NK-92 (cell line): ENCODE measurements around the gene ETF1.
"Not testable (repeated sequence)": the region's sequence is repeated elsewhere in the genome, so short reads cannot be mapped to it uniquely, and the experiment has no call there.

Experiments
- DNase-seq: peaks from one replicate; lab custom pipeline; 2025; ENCODE audit not compliant: unreplicated experiment; lab: John Stamatoyannopoulos, UW

ETF1 gene

GRCh38 chr5:138529812-138530211 lies 13.2 kb downstream of the ETF1 start:
- no peak for DNase-seq

- no peak for DNase-seq
These were observed 14.1 kb downstream of the ETF1 start for GRCh38 chr5:138528744-138529469.

DNA sequence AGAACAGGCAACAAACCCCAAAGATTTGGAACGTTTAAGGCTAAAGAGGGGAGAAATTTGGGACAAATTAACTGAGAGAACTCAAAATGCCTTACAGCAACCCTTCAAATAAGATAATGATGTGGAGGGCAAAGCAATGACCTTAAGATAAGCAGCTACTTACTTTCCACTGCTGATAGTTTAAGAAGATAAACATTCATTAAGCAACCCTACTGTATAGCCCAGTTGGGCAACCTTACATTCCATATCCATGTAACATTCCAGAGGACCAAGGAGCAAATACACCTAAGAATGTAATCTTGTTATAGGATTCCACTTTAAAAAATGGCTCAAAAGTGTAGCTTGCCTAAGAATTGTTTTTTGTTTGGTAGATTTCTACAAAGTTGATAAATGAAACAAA lies 14.8 kb downstream of the ETF1 start:
- no peak for DNase-seq

DNA sequence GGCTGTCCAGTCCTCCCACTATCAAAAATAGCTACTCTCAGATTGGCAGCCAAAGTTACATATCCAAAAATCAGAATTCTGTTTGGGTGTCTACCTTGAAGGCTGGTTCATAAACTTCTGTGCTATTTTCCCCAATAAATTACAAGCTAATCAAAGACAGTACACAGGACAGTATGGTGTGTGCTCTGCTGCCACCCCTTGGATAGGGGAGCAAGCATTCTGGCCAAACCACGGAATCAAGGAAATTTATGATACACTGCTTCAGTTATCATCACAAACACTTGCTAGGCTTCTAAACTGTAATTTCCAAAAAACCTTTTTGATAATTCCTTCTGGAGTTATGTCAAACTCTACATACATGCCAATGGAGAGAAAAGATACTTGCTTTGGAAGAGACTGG lies 15.9 kb downstream of the ETF1 start:
- no peak for DNase-seq

GRCh38 chr5:138523406-138523805 lies 19.6 kb downstream of the ETF1 start:
- DNase-seq = no peak

DNA sequence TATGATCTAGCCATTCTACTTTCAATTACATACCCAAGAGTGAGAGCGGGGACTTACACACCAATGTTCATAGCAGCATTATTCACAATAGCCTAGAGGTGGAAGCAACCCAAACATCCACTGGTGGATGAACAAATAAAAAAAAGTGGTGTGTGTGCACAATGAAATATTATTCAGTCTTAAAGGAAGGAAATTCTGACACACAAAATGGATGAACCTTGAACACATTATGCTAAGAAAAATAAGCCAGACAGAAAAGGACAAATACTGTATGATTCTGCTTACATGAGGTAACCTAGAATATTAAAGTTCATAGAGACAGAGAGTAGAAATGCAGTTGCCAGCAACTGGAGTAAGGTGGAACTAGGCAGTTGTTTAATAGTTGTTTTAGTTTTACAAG lies 22.1 kb downstream of the ETF1 start:
- no peak for DNase-seq

DNA sequence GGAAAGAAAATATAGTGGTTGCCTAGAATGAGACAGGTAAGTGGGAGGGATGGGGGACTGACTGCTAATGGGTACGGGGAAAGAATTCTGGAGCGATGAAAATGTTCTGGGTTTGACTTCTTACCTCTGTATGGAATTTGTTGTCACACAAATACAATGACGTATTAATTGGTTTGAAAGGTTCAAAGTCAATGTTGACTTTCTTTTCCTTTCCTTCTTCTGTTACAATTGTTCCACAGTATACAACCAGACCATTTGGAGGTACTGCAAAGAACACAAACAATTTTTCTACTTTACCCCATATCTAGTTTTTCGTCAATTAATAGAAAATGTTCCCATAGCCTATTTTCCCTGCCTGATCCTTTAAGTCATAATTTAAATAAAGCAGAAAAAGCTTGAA lies 25.6 kb downstream of the ETF1 start:
- no peak for DNase-seq

DNA sequence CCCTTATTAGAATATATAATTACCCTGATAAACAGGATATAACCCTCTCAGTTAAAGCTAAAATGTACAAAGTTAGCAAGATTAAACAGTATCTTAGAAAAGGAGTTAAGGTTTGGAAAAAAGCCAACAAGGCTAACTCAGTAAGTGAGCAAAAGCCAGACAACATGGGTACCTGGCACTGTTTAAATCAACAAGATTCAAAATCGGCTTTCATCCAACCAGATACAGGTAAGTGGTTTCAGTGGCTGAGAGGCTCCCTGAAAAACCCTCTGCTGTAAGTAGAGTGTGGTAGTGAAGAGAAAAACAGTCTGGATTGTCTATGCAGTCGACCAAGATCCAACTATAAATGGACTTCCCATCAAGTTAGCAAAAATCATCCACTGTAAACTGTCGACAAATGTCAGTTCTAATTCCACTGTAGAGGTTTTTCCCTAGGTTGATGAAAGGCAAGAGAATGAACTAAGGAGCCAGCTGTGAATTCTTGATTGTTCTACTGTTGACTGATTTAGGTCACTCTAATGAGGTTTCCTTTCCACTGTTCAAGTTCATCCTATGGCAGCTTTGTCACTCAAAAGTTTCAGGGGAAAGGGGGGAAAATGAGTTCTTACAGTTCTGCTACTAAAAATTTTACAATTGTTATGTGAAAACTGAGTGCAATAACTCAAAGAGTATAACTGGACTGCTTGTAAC lies 27.3 kb downstream of the ETF1 start:
- DNase-seq = no peak

DNA sequence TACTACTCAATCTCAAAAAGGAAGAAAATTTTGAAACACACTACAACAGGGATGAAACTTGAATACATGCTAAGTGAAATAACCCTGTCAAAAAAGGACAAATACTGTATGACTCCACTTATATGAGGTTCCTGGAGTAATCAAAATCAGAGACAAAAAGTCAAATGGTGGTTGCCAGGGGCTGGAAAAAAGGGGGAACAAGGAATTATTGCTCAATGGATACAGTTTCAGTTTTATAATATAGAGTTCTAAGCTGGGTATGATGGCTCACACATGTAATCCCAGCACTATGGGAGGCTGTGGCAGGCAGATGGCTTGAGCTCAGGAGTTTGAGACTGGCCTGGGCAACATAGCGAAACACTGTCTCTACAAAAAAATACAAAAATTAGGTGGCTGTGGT lies 29.0 kb downstream of the ETF1 start:
- no peak for DNase-seq

GRCh38 chr5:138508958-138509357 lies 34.1 kb downstream of the ETF1 start:
- no peak for DNase-seq

GRCh38 chr5:138507485-138507884 lies 35.6 kb downstream of the ETF1 start:
- DNase-seq = not testable (repeated sequence)

DNA sequence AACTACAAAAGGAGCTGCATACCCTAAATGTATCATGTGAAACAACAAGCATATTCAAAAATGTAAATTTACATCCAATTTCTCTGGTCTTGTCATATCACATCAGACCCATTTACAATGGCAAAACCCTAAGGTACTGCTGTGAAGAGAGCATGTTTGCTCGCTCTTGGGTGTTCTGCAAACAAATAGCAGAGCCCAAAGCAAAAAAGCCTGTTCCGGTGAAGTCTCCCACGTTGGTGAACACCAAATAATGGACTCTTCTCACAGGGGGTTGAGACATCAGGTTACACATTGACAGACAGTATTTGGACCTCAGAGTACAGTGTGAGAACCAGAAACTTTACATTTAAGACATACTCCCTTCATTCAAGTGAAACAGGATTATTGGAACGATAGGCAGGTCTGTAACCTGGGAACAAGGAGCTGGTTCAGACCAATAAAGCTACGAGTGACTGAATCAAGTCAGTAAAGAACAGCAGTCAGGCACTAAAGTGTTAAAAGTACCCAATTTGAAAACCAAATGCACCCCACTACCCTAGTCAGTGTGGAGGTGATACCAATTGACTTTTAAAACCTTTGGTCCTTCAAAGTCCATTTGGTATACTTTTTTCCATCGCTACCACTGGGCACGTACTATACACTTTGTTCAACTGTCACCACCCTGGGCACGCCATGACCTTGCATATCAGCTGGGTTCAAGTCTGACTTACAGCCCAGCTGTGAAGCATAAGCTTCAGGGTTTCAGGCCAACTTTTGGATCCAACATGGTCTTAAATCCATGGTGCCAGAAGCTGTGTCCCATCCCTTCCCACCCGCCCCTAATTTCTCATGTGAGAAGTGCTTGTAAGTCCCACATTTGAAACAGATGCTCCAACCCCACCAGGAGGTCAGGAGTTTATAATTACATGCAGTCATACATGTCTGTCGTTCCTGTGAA lies 36.4 kb downstream of the ETF1 start:
- no peak for DNase-seq

GRCh38 chr5:138504799-138505198 lies 38.2 kb downstream of the ETF1 start:
- DNase-seq = no peak

- no peak for DNase-seq
These were observed 39.4 kb downstream of the ETF1 start for GRCh38 chr5:138503487-138504270.

DNA sequence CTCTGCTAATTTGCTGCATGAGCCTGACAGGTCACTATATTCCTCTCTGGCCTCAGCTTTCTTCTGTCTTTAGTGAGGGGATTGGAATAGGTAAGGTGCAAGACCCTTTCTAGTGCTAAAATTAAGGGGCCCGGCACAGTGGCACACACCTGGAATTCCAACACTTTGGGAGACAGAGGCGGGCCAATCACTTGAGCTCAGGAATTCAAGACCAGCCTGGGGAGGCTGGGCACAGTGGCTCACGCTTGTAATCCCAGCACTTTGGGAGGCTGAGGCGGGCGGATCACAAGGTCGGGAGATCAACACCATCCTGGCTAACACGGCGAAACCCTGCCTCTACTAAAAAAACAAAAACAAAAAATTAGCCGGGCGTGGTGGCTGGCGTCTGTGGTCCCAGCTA lies 40.5 kb downstream of the ETF1 start:
- no peak for DNase-seq

- no peak for DNase-seq
These were observed 40.9 kb downstream of the ETF1 start for GRCh38 chr5:138502121-138502520.

DNA sequence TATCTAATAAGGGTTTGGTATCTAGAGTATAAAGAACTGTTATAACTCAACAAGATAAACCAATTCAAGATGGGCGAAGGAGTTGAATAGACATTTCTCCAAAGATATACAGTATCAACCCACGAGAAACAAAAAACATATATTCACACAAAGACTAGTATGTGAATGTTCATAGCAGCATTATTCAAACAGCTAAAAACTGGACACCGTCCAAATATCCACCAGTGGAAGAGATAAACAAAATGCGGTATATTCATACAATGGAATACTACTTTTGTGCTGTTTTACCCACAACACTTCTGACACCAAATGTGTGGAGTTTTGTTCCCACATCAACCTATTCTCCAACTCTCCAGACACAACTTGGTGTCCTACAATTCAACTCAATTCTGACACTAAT lies 44.7 kb downstream of the ETF1 start:
- no peak for DNase-seq

DNA sequence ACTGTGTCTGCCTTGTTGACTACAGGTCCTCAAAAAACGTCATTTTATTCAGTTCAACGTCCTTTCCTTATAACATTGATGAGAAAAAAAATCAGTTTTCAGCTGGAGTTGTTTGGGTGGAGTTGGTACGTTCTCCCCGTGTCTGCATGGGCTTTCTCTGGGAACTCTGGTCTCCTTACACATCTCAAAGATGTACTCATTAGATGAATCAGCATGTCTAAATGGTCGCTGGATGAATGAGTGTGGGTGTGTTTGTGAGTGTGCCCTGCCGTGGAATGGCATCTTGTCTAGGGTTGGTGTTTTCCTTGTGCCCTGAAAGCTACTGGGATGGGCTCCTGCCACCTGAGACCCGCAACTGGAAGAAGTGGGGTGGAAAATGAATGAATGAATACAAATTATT lies 47.7 kb downstream of the ETF1 start:
- DNase-seq = no peak

DNA sequence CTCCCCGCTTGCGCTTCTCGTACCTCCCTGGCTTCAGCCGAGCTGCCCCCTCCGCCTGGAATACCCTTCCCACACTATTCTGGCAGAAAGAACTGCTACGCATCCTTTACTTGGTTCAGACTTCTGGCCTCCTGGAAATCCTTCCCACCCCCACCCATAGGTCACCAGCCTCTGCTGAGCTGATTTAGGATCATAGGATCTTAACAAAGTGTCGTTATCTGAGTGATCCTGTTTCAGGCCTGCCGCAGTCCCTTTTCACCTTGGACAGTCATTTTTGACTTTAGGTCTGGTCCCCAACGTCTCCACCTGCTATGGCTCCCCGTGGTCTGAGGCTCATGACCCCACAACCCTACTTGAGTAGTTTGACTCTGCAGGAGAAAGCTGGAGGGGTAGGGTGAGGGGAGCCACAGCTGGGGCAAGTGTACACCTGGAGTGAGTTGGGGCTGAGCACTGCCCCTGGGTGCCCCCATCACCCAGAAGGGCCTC lies 50.4 kb downstream of the ETF1 start:
- DNase-seq = no peak

DNA sequence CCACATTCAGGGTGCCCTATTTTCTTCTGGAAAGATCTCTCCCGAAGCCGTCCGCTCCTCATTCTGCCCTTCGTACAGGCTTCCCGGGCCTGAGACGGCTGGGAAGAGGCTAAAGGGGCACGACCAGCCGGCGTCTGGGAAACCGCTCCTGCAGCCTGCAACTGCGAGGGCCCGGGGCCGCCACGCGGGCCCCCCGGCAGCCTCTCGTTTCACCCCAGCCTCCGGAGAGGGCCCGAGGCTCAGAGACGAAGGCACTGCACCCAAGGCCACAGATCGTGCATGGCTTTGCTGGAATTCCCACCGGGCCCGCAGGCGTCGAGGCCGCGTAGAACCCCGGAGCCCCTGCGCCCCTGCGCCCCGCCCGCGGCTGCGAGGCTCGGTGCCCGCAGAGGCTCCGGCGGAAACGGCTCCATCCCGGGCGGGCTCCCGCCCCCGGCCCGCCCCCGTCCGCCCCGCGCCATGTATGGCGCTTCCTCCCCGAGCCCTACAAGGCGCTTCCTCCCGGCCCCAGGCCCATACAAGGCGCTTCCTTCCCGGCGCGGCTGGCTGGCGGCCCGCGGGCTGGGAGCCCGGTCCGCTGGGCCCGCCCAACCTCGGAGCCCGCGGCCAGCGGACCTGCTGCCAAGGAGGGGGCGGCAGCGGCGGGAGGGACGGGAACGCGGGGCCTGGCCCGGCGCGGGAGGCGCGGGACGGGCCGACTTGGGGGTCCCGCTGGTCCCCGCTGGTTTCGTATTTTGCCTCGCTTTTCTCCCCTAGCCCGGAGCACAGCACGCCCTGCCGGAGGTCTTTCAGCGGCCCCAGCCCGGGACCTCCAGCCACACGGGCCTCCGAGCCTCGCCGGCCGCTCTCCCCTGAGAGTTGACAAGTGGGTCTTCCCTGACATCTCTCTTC lies 51.1 kb downstream of the ETF1 start:
- no peak for DNase-seq
